Nephron (organoid): Measurements from ENCODE around the gene ABCA7.

Experiments
- H3K27ac Mint-ChIP-seq, 3 experiments: 2 replicates each; pipeline ENCODE4 v1.8.0; 2020; ENCODE audit warnings: mixed read lengths in 3 of 3, mild to moderate bottlenecking in 2 of 3, moderate library complexity in 1 of 3
- H3K27me3 Mint-ChIP-seq: 2 replicates; pipeline ENCODE4 v1.8.0; 2021; ENCODE audit warnings: low read depth, mild to moderate bottlenecking, moderate library complexity, mixed read lengths
- H3K36me3 Mint-ChIP-seq: 2 replicates; pipeline ENCODE4 v1.8.0; 2020; ENCODE audit warnings: low read depth, mixed read lengths
- H3K4me1 Mint-ChIP-seq: 2 replicates; pipeline ENCODE4 v1.8.0; 2020; ENCODE audit warnings: mixed read lengths
- H3K4me3 Mint-ChIP-seq, 3 experiments: 2 replicates each; pipeline ENCODE4 v1.8.0; 2020; ENCODE audit warnings: mild to moderate bottlenecking in 3 of 3, mixed read lengths in 3 of 3, moderate library complexity in 2 of 3
- H3K9me3 Mint-ChIP-seq: 2 replicates; pipeline ENCODE4 v1.8.0; 2020; ENCODE audit warnings: mixed read lengths
- TF ChIP-seq, protein P1 (sequence below), 3 experiments: fragments of 200-600 bp; sonication (generic); IDR thresholded peaks; one replicate each; pipeline ENCODE4 v1.5.0; 2021; ENCODE audit warnings: antibody characterized with exemption in 3 of 3; ENCODE audit not compliant: unreplicated experiment in 3 of 3

ABCA7 gene

GRCh38 chr19:1074544-1075283, 34.8 kb downstream of the ABCA7 start:
- no peak overlapping the region for H3K27ac Mint-ChIP-seq
- H3K36me3 Mint-ChIP-seq = no peaks in the 10 kb centered on the region
- peaks cover 44% of the 10 kb centered on the region for H3K27me3 Mint-ChIP-seq
- no peak overlapping the region for H3K4me3 Mint-ChIP-seq
- TF ChIP-seq, protein P1, sequence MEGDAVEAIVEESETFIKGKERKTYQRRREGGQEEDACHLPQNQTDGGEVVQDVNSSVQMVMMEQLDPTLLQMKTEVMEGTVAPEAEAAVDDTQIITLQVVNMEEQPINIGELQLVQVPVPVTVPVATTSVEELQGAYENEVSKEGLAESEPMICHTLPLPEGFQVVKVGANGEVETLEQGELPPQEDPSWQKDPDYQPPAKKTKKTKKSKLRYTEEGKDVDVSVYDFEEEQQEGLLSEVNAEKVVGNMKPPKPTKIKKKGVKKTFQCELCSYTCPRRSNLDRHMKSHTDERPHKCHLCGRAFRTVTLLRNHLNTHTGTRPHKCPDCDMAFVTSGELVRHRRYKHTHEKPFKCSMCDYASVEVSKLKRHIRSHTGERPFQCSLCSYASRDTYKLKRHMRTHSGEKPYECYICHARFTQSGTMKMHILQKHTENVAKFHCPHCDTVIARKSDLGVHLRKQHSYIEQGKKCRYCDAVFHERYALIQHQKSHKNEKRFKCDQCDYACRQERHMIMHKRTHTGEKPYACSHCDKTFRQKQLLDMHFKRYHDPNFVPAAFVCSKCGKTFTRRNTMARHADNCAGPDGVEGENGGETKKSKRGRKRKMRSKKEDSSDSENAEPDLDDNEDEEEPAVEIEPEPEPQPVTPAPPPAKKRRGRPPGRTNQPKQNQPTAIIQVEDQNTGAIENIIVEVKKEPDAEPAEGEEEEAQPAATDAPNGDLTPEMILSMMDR (IDR thresholded peaks at IDR 0.05; ENCODE audit: unreplicated experiment in 3 of 3) = no peak
- no peaks in the 10 kb centered on the region for H3K9me3 Mint-ChIP-seq
- peaks cover 6% of the 10 kb centered on the region for H3K4me1 Mint-ChIP-seq

DNA sequence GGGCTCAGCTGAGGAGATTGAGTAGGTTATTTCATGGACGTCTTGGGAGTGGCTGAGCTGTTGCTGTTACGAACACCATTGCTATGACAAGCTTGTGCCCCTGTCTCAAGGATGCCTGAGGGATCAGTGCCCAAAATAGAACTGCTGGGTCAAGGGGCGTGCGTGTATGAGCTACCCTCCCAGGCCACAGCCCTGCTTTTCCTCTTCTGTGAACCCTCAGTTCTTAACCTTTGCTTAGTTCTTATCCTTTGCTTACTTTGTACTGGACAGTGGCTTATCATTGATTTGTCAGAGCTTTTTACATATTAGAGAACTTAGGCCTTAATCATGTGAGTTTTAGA, 36.1 kb downstream of the ABCA7 start:
- Mint-ChIP-seq H3K27me3 (peaks cover 32% of the 10 kb centered on the region), H3K36me3 (no peaks in the 10 kb centered on the region), H3K27ac (no peak overlapping the region), H3K4me1 (peaks cover 6% of the 10 kb centered on the region), H3K9me3 (no peaks in the 10 kb centered on the region), H3K4me3 (no peak overlapping the region)
- TF ChIP-seq, protein P1 (IDR thresholded peaks at IDR 0.05; ENCODE audit: unreplicated experiment in 3 of 3) = no peak

- Mint-ChIP-seq H3K4me3 (no peak overlapping the region), H3K27ac (no peak overlapping the region), H3K27me3 (peaks cover 27% of the 10 kb centered on the region), H3K9me3 (no peaks in the 10 kb centered on the region), H3K36me3 (no peaks in the 10 kb centered on the region), H3K4me1 (peaks cover 2% of the 10 kb centered on the region)
- TF ChIP-seq, protein P1 (IDR thresholded peaks at IDR 0.05; ENCODE audit: unreplicated experiment in 3 of 3) = no peak
Observed at GRCh38 chr19:1076951-1077350, 37.0 kb downstream of the ABCA7 start.

- H3K9me3 Mint-ChIP-seq = no peaks in the 10 kb centered on the region
- H3K27me3 Mint-ChIP-seq = peaks cover 11% of the 10 kb centered on the region
- TF ChIP-seq, protein P1 (IDR thresholded peaks at IDR 0.05; ENCODE audit: unreplicated experiment in 3 of 3) = no peak
- H3K27ac Mint-ChIP-seq = no peak overlapping the region
- no peaks in the 10 kb centered on the region for H3K36me3 Mint-ChIP-seq
- H3K4me3 Mint-ChIP-seq = no peak overlapping the region
- no peaks in the 10 kb centered on the region for H3K4me1 Mint-ChIP-seq
Observed at GRCh38 chr19:1079566-1080111, 39.7 kb downstream of the ABCA7 start.

- Mint-ChIP-seq H3K27me3 (peaks cover 6% of the 10 kb centered on the region), H3K36me3 (peaks cover 3% of the 10 kb centered on the region), H3K4me1 (peaks cover 6% of the 10 kb centered on the region), H3K27ac (no peak overlapping the region), H3K9me3 (no peaks in the 10 kb centered on the region), H3K4me3 (peak overlapping the region in 1 of 3 experiments; percentile 29)
- TF ChIP-seq, protein P1 (IDR thresholded peaks at IDR 0.05; ENCODE audit: unreplicated experiment in 3 of 3) = no peak
Observed at GRCh38 chr19:1080360-1081161, 40.7 kb downstream of the ABCA7 start.
